HG02798 (cell line): ENCODE measurements around the gene AGTR2.
"Not testable (repeated sequence)": the region's sequence is repeated elsewhere in the genome, so short reads cannot be mapped to it uniquely, and the experiment has no call there.

Experiments used
- ATAC-seq: cut with Tn5 transposase; IDR thresholded peaks from one replicate; pipeline ENCODE4 v1.9.1; 2021; ENCODE audit warnings: mild to moderate bottlenecking; ENCODE audit not compliant: unreplicated experiment, poor library complexity

Gene AGTR2, protein sequence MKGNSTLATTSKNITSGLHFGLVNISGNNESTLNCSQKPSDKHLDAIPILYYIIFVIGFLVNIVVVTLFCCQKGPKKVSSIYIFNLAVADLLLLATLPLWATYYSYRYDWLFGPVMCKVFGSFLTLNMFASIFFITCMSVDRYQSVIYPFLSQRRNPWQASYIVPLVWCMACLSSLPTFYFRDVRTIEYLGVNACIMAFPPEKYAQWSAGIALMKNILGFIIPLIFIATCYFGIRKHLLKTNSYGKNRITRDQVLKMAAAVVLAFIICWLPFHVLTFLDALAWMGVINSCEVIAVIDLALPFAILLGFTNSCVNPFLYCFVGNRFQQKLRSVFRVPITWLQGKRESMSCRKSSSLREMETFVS

DNA sequence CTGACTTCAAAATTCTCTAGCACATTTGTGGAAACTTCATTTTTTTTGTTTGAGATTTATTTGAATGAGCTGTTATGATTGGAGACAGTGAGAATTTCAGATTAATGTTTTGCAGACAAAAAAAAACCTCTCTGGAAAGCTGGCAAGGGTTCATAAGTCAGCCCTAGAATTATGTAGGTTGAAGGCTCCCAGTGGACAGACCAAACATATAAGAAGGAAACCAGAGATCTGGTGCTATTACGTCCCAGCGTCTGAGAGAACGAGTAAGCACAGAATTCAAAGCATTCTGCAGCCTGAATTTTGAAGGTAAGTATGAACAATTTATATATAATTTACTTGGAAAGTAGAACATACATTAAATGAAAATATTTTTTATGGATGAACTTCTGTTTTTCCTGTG is at the start of gene AGTR2:
Gene AGTR2, plus strand, starts transcription at position 234 of the 400 bp plus-strand sequence. CDS start 1,537 bp downstream, outside the sequence.
- no peak for ATAC-seq

DNA sequence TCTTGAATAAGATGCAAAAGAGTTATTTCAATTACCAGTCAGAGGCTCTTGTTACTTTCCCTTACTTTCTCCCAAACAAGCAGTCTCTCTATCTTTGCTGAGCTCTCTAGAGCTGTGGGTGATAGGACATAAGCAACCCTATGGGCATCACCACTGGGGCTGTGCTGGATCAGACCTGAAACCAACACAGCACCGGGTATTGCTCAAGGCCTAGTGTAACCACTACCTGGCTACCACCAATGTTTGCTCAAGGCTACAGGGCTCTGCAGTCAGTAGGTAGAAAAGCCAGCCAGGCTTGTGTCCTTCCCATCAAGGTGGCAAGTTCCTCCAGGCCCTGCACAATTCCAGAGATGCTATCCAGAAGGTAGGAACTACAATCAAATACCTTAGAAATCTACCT is 35.3 kb upstream of the AGTR2 start:
- ATAC-seq: no peak

DNA sequence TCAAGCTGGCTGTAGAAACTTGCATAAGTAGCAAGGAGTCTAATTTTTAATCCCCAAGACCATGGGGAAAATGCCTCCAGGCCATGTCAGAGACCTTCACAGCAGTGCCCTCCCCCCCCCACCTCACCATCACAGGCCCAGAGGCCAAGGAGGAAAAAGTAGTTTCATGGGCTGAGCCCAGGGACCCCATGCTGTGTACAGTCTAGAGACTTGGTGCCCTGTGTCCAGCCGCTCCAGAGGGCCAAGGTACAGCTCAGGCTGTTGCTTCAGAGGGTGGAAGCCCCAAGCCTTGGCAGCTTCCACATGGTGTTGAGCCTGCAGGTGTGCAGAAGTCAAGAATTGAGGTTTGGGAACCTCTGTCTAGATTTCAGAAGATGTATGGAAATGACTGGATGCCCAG is 29.3 kb upstream of the AGTR2 start:
- ATAC-seq: not testable (repeated sequence)

DNA sequence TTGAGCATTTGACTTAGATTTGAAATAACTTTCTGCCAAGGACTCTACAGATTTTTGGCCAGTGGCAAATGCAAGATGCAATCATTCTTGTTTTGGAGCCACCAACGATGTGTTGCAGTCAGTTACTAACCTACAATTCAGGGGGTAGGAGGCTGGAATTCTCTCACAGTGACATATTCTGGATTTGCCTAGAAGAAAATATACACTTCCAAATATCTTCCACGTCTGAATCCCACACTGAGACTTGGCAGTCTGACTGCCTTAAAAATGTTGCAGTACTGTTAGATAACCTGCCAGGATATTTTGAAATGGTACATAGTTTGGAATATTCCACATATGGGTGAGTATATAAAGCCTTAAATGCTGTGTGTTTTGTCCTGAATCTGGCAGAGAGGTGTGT is 27.6 kb upstream of the AGTR2 start:
- no peak for ATAC-seq

DNA sequence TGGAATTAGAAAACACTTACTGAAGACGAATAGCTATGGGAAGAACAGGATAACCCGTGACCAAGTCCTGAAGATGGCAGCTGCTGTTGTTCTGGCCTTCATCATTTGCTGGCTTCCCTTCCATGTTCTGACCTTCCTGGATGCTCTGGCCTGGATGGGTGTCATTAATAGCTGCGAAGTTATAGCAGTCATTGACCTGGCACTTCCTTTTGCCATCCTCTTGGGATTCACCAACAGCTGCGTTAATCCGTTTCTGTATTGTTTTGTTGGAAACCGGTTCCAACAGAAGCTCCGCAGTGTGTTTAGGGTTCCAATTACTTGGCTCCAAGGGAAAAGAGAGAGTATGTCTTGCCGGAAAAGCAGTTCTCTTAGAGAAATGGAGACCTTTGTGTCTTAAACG is 2.4 kb downstream of the AGTR2 start:
- ATAC-seq: no peak

DNA sequence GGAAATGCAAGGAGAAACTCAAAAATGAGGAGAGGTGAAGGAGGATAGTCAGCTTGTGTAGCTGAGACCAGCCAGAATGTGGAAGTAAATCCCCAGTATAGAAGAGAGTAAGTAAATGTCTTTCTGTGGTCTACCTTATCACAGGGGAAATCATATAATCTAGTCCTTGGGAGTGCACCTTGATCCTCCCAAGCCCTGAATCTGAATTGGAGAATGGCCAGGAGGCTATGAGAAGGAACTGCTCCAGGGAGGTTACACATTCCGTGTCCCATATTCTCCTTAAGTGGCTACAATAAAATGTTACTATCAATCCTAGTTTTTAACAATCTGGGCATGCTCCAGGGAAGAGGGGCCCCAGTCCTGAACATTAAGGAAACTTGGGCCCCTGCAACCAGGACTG is 10.8 kb downstream of the AGTR2 start:
- no peak for ATAC-seq

DNA sequence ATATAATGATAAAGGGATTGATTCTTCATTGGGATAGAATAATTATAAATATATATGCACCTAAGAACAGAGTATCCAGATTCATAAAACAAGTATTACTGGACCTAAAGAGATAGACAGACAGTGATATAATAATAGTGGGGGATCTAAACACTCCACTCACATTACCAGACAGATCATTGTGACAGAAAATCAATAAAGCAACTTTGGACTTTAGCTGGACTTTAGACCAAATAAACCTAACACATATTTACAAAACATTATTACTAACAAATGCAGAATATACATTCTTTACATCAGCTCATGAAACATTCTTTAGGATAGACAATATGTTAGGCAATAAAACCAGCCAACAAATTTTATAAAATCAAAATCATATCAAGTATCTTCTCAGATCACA is 14.6 kb downstream of the AGTR2 start:
- no peak for ATAC-seq

DNA sequence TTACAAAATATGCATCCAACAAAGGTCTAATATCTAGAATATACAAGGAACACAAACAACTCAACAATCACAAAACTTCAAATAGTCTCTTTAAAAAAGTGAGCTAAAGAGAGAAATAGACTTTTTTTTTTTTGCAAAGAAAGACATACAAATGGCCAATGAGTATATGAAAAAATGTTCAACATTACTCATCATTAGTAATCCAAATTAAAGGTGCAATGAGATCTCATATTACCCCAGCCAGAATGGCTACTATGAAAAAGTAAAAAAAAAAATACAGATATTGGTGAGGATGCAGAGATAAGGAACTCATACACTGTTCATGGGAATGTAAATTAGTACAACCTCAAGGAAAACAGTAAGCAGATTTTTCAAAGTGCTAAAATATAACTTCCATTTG is 24.1 kb downstream of the AGTR2 start:
- ATAC-seq: no peak

DNA sequence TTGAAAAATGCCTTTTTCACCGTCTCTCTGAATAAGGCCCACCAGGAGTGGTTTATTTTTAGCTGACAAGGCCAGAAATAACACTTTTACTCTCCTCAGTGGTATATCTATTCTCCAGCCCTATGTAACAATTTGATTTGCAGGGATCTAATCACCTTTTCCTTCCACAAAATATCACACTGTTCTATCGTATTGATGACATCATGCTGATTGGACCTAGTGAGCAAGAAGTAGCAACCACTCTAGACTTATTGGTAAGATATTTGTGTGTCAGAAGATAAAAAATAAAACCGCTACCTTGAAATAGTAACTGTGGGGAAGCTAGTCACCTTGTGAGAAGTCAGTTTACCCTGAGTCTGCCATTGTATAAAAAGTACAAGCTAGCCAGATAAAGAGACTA is 27.7 kb downstream of the AGTR2 start:
- ATAC-seq: no peak

DNA sequence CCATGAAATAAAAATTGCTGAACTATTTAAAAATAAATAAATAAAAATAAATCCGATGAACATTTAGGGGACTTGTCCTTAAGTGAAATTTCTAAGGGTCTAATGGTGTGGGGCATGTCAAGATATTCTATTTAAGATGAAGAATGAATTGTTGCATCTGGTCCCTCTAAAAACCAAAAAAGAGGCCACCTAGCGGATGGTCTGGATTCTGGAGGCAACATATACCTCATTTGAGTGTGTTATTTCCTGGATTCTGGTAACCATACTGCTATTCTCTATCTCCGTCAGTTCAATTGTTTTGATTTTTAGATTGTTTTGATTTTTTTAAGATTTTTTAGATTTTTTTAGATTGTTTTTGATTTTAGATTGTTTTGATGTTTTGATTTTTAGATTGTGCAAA is 28.3 kb downstream of the AGTR2 start:
- ATAC-seq: no peak

DNA sequence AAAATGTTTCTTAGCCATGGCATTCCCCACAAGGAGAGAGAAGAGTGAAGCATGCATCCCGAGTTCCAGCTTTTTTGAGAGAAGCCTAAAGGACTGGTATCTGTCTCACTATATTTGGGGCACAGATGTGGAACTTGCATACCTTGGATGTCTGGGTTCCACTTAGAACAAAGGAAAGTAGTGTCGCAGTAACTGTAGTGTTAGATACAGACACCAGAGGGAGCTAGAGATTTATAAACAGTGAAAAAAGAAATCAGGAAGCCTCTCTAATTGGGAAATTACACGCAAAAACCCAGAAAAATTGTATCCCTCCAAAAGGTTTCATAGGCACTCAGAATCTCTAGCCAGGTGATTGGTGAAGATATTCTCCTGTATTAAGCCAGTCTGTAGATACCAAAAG is 34.4 kb downstream of the AGTR2 start:
- no peak for ATAC-seq

DNA sequence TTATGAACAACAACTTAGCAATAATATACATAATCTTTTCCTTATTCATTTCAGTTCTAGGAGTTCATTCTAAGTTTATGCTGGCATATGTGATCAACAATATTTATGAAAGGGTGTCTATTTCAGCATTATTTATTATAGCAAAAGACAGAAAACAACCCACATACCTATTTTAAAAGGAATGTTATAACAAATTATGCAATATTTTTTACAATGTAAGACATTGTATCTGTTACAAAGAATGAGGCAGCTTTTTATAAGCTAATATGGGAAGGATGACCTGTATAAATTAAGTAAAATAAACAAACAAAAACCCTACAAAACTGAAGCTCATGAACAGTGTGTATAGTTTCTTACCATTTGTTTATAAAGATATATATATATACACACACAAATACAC is 42.7 kb downstream of the AGTR2 start:
- ATAC-seq: no peak

DNA sequence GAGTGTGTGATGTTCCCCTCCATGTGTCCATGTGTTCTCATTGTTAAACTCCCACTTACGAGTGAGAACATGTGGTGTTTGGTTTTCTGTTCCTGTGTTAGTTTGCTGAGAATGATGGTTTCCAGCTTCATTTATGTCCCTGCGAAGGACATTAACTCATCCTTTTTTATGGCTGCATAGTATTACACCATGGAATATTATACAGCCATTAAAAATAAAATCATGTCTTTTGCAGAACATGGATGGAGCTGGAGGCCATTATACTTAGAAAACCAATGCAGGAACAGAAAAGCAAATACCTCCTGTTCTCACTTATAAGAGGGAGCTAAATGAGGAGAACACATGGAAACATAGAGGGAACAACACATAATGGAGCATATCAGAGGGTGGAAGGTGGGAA is 46.5 kb downstream of the AGTR2 start:
- not testable (repeated sequence) for ATAC-seq
